Natural killer cell (primary cell): ENCODE data around the gene TACR2. TPM values are rescaled to one million over a fixed set of nuclear protein-coding genes. Genes with fewer than 3 reads are reported as not detected.

Source experiments
- ATAC-seq, 3 donors: fragments of 150-1000 bp in 2 of 3; fragments of 200-7000 bp in 1 of 3; cut with Tn5 transposase; 1 replicate in 1 of 3; 2 replicates in 2 of 3; pipeline ENCODE4 v1.10.0; 2021; ENCODE audit warnings: mild to moderate bottlenecking in 2 of 3, moderate library complexity in 2 of 3
- DNase-seq, 2 donors: peaks; one replicate each; pipeline versions ENCODE4 v3.0.0 to v3.0.0-alpha.2; 2013 to 2021; ENCODE audit warnings: mixed read lengths in 1 of 2
- H3K27ac ChIP-seq: one replicate; pipeline ENCODE4 v1.5.1; 2013; ENCODE audit warnings: mild to moderate bottlenecking, low read length
- H3K27me3 ChIP-seq: one replicate; pipeline ENCODE4 v1.6.1; 2013; ENCODE audit warnings: low read length; ENCODE audit not compliant: control insufficient read depth, insufficient read depth
- H3K36me3 ChIP-seq: one replicate; pipeline ENCODE4 v1.6.1; 2013; ENCODE audit warnings: low read length; ENCODE audit not compliant: control insufficient read depth, insufficient read depth
- H3K4me1 ChIP-seq: one replicate; pipeline ENCODE4 v1.6.1; 2013; ENCODE audit warnings: low read length; ENCODE audit not compliant: control insufficient read depth, insufficient read depth
- H3K4me3 ChIP-seq: one replicate; pipeline ENCODE4 v1.5.1; 2013; ENCODE audit warnings: low read length
- H3K9me3 ChIP-seq: one replicate; pipeline ENCODE4 v1.6.1; 2013; ENCODE audit warnings: low read length; ENCODE audit not compliant: control insufficient read depth, insufficient read depth
- H3K27ac Mint-ChIP-seq, 2 donors: one replicate each; pipeline ENCODE4 v1.8.0; 2022; ENCODE audit warnings: mild to moderate bottlenecking in 2 of 2, mixed read lengths in 2 of 2, moderate library complexity in 1 of 2
- H3K27me3 Mint-ChIP-seq, 2 donors: one replicate each; pipeline ENCODE4 v1.8.0; 2022; ENCODE audit warnings: low read depth in 2 of 2, mixed read lengths in 2 of 2
- H3K36me3 Mint-ChIP-seq: one replicate; pipeline ENCODE4 v1.8.0; 2022; ENCODE audit warnings: mixed read lengths
- H3K4me1 Mint-ChIP-seq, 2 donors: one replicate each; pipeline ENCODE4 v1.8.0; 2022; ENCODE audit warnings: mixed read lengths in 2 of 2
- H3K4me3 Mint-ChIP-seq: one replicate; pipeline ENCODE4 v1.8.0; 2022; ENCODE audit warnings: mild to moderate bottlenecking, moderate library complexity, mixed read lengths
- H3K9me3 Mint-ChIP-seq, 2 donors: one replicate each; pipeline ENCODE4 v1.8.0; 2022; ENCODE audit warnings: mixed read lengths in 2 of 2
- WGBS: methylation state at CpG from one replicate; pipeline ENCODE4 v1.1.7; 2013; ENCODE audit warnings: missing lambda C conversion rate; ENCODE audit not compliant: insufficient coverage; 5-methylcytosine and 5-hydroxymethylcytosine counted together
- intact Hi-C: fragments of 100-400 bp; cut with micrococcal nuclease; formaldehyde crosslinking; loops from one replicate; pipeline ENCODE4 v1.14.2; 2022
- total RNA-seq, 4 donors: library from RNA; stranded (reverse); fragments of 120-200 nt in 1 of 4; gene quantifications; one replicate each; pipeline versions ENCODE4 v1.2.3 to v1.2.4, GENCODE V29; 2013 to 2022
- TF ChIP-seq, protein P1 (sequence below): fragments of 200-600 bp; IDR thresholded peaks from one replicate; pipeline ENCODE4 v1.8.0; 2022; ENCODE audit warnings: antibody characterized with exemption

The TACR2 gene
- total RNA-seq, 3 donors from 2014 or later (not counting 1 experiment from before 2014, with no cell fraction given) = not detected

GRCh38 chr10:69406302-69406811, 10.4 kb downstream of the TACR2 start:
- peaks cover 7 to 19% of the 10 kb centered on the region in 2 donors for H3K4me1 Mint-ChIP-seq
- no peak for DNase-seq
- 68% methylated on average over 5 of the region's 5 CpGs for WGBS

DNA sequence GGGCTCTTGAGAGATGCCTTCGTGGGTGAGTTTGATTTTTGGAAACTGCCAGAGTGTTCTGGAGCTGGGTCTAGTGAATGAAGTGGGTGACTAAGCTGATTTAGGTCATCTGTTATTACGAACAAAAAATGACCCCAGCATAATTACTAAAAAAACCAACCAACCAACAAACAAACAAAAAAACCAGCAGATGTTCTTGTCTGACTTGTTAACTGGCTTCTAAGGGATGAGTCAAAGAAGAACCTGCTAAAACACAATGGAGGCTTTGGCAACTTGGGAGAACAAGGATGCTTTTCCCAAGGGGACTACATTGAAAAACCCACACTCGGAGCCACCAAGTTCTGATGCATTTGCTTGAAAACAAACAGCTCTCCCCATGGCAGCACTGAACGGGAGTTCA, 11.5 kb downstream of the TACR2 start:
- H3K36me3 Mint-ChIP-seq = no peaks in the 10 kb centered on the region
- Histone ChIP-seq H3K27me3 (no peaks in the 10 kb centered on the region), H3K36me3 (peaks cover 22% of the 10 kb centered on the region), H3K4me1 (peaks cover 16% of the 10 kb centered on the region), H3K9me3 (no peaks in the 10 kb centered on the region), H3K4me3 (no peak overlapping the region), H3K27ac (no peak overlapping the region)
- no peak overlapping the region for H3K4me3 Mint-ChIP-seq
- H3K27me3 Mint-ChIP-seq = no peaks in the 10 kb centered on the region
- H3K4me1 Mint-ChIP-seq = peaks cover 7 to 19% of the 10 kb centered on the region in 2 donors
- intact Hi-C loops = loop anchor here (5.0 kb wide), 2 partner anchors 102 to 448 kb away; partner anchors contain the start of gene DDX21
- H3K9me3 Mint-ChIP-seq = no peaks in the 10 kb centered on the region
- no peak overlapping the region for H3K27ac Mint-ChIP-seq
- ATAC-seq = no peak
- no peak for DNase-seq
- TF ChIP-seq, protein P1, sequence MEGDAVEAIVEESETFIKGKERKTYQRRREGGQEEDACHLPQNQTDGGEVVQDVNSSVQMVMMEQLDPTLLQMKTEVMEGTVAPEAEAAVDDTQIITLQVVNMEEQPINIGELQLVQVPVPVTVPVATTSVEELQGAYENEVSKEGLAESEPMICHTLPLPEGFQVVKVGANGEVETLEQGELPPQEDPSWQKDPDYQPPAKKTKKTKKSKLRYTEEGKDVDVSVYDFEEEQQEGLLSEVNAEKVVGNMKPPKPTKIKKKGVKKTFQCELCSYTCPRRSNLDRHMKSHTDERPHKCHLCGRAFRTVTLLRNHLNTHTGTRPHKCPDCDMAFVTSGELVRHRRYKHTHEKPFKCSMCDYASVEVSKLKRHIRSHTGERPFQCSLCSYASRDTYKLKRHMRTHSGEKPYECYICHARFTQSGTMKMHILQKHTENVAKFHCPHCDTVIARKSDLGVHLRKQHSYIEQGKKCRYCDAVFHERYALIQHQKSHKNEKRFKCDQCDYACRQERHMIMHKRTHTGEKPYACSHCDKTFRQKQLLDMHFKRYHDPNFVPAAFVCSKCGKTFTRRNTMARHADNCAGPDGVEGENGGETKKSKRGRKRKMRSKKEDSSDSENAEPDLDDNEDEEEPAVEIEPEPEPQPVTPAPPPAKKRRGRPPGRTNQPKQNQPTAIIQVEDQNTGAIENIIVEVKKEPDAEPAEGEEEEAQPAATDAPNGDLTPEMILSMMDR = no peak
- 70% methylated on average over 3 of the region's 4 CpGs for WGBS

More at GRCh38 chr10:69406302-69406811, 10.4 kb downstream of the TACR2 start:
- Histone ChIP-seq H3K27ac (no peak overlapping the region), H3K4me1 (peaks cover 16% of the 10 kb centered on the region), H3K9me3 (no peaks in the 10 kb centered on the region), H3K4me3 (no peak overlapping the region), H3K27me3 (no peaks in the 10 kb centered on the region), H3K36me3 (peaks cover 12% of the 10 kb centered on the region)
- H3K9me3 Mint-ChIP-seq = no peaks in the 10 kb centered on the region
- no peak for ATAC-seq
- TF ChIP-seq, protein P1 = no peak
- no peaks in the 10 kb centered on the region for H3K27me3 Mint-ChIP-seq
- H3K36me3 Mint-ChIP-seq = no peaks in the 10 kb centered on the region
- peak overlapping the region in 1 of 2 donors; percentile 91 for H3K27ac Mint-ChIP-seq
- H3K4me3 Mint-ChIP-seq = no peak overlapping the region
- intact Hi-C loops = loop anchor here (5.0 kb wide), 2 partner anchors 101 to 449 kb away; partner anchors contain the start of gene DDX21

DNA sequence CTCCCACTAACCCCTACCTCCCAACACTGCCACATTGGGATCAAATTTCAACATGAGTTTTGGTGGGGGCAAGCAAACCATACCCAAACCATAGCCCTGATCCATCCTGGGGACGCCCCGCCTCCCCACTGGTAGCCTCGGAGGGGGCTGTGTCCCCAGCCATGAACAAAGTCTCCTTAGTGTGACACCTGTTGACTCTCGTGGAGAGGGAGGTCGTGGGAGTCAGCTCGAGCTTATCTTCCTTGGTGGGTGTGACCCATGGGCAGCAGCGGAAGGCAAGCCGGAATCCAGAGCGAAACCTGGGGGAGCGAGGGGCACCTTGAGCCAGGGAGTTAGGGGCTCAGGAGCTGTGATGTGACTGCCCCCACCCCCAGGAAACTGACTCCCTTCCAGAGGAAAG, 11.9 kb downstream of the TACR2 start:
- Mint-ChIP-seq H3K9me3 (no peaks in the 10 kb centered on the region), H3K4me3 (no peak overlapping the region), H3K4me1 (peaks cover 7 to 19% of the 10 kb centered on the region in 2 donors), H3K36me3 (no peaks in the 10 kb centered on the region), H3K27me3 (no peaks in the 10 kb centered on the region), H3K27ac (no peak overlapping the region)
- intact Hi-C loops = loop anchor here (5.0 kb wide), 2 partner anchors 103 to 447 kb away; partner anchors contain the start of gene DDX21
- ATAC-seq (no peak), DNase-seq (no peak)
- TF ChIP-seq, protein P1 = no peak
- Histone ChIP-seq H3K36me3 (peaks cover 26% of the 10 kb centered on the region), H3K27me3 (no peaks in the 10 kb centered on the region), H3K4me1 (peaks cover 16% of the 10 kb centered on the region), H3K27ac (no peak overlapping the region), H3K9me3 (no peaks in the 10 kb centered on the region), H3K4me3 (no peak overlapping the region)
- WGBS = 97% methylated on average over 10 of the region's 10 CpGs

- Histone ChIP-seq H3K4me1 (peaks cover 11% of the 10 kb centered on the region), H3K27ac (no peak overlapping the region), H3K27me3 (no peaks in the 10 kb centered on the region), H3K36me3 (peaks cover 37% of the 10 kb centered on the region), H3K4me3 (no peak overlapping the region), H3K9me3 (no peaks in the 10 kb centered on the region)
- intact Hi-C loops = no loop called here
- H3K36me3 Mint-ChIP-seq = no peaks in the 10 kb centered on the region
- no peaks in the 10 kb centered on the region for H3K9me3 Mint-ChIP-seq
- H3K27me3 Mint-ChIP-seq = no peaks in the 10 kb centered on the region
- H3K27ac Mint-ChIP-seq = no peak overlapping the region
- ATAC-seq (no peak), DNase-seq (no peak)
- TF ChIP-seq, protein P1 = no peak
- peaks cover 3 to 15% of the 10 kb centered on the region in 2 donors for H3K4me1 Mint-ChIP-seq
- no peak overlapping the region for H3K4me3 Mint-ChIP-seq
- 87% methylated on average over 3 of the region's 3 CpGs for WGBS
Measured at GRCh38 chr10:69403519-69403918, 13.2 kb downstream of the TACR2 start.
